K562 (cell line): ENCODE data around the gene FAM184B. TPM values are rescaled to one million over a fixed set of nuclear protein-coding genes. Genes with fewer than 3 reads are reported as not detected.

Experiments
- ATAC-seq: fragments of 200-7000 bp; cut with Tn5 transposase; 3 replicates; pipeline ENCODE4 v1.9.1; 2020; ENCODE audit warnings: moderate library complexity
- BruUV-seq: library from RNA; stranded (reverse); fragments of 400-500 nt; replicated peaks from 2 replicates; lab custom pipeline; 2021; lab: Mats Ljungman, UMichigan
- CTCF ChIA-PET: fragments of 300-600 bp; formaldehyde crosslinking; extraction: SDS; loops from one replicate; lab custom pipeline; 2021; ENCODE audit warnings: low intra/inter-chr PET ratio; lab: Yijun Ruan, JAX
- POLR2A ChIA-PET: fragments of 300-600, 350-650 bp; sonication (Branson Sonifier 250); formaldehyde crosslinking; extraction: SDS; loops from one replicate; lab custom pipeline; 2021; ENCODE audit warnings: antibody characterized with exemption, inconsistent platforms; lab: Yijun Ruan, JAX
- DNase-seq, 4 experiments: peaks; one replicate each; pipeline versions ENCODE4 v3.0.0 to v3.0.0-alpha.2; 2011 to 2018; ENCODE audit warnings: low spot score in 3 of 4, mixed read lengths in 3 of 4; ENCODE audit errors: extremely low read depth in 1 of 4
- FAIRE-seq: peaks from 2 replicates; lab custom pipeline; 2011; peaks lifted over from hg19 to GRCh38; lab: Jason Lieb, UNC
- H2AFZ ChIP-seq: 2 replicates; pipeline ENCODE4 v1.6.0; 2011; ENCODE audit warnings: low read depth, low read length, control low read depth, inconsistent platforms
- H3K27ac ChIP-seq: fragments of 200-600 bp; 3 replicates; pipeline ENCODE4 v1.8.0; 2011; ENCODE audit warnings: low read depth, mild to moderate bottlenecking, control low read depth, inconsistent platforms, low read length, moderate library complexity, mixed read lengths; ENCODE audit errors: extremely low read depth
- H3K27me3 ChIP-seq, 2 experiments: fragments of 300-600 bp in 1 of 2; 2 replicates in 1 of 2; 3 replicates in 1 of 2; pipeline versions ENCODE4 v1.6.0 to v1.8.0; 2011; ENCODE audit warnings: inconsistent platforms in 2 of 2, low read length in 2 of 2, mild to moderate bottlenecking in 1 of 2, mixed read lengths in 1 of 2, moderate library complexity in 1 of 2; ENCODE audit not compliant: control insufficient read depth in 2 of 2, insufficient read depth in 2 of 2
- H3K36me3 ChIP-seq: fragments of 300-600 bp; 3 replicates; pipeline ENCODE4 v1.8.0; 2011; ENCODE audit warnings: mild to moderate bottlenecking, low read length, inconsistent platforms; ENCODE audit not compliant: control insufficient read depth, insufficient read depth
- H3K4me1 ChIP-seq, 2 experiments: fragments of 200-600 bp in 1 of 2; replicated peaks in 1 of 2; 2 replicates in 1 of 2; 3 replicates in 1 of 2; pipeline versions ENCODE4 v1.5.1 to v1.8.0; 2011; ENCODE audit warnings: inconsistent platforms in 2 of 2, low read length in 2 of 2, mild to moderate bottlenecking in 1 of 2, mixed read lengths in 1 of 2, moderate library complexity in 1 of 2; ENCODE audit not compliant: control insufficient read depth in 2 of 2, insufficient read depth in 2 of 2
- H3K4me2 ChIP-seq: 2 replicates; pipeline ENCODE4 v1.6.1; 2011; ENCODE audit warnings: low read length, control low read depth, inconsistent platforms, mixed read lengths; ENCODE audit not compliant: insufficient read depth
- H3K4me3 ChIP-seq: fragments of 200-600 bp; sonication (generic), shearing (Covaris generic); 2 replicates; pipeline ENCODE4 v1.5.1; 2016; ENCODE audit warnings: control low read depth, inconsistent platforms
- H3K79me2 ChIP-seq: fragments of 200-600 bp; 3 replicates; pipeline ENCODE4 v1.8.0; 2011; ENCODE audit warnings: low read length, inconsistent platforms; ENCODE audit not compliant: control insufficient read depth, insufficient read depth
- H3K9ac ChIP-seq, 2 experiments: 2 replicates each; pipeline versions ENCODE4 v1.6.0 to v1.6.1; 2011; ENCODE audit warnings: low read depth in 2 of 2, low read length in 2 of 2, control low read depth in 1 of 2, inconsistent platforms in 1 of 2, mild to moderate bottlenecking in 1 of 2, mixed read lengths in 1 of 2; ENCODE audit not compliant: insufficient read depth in 1 of 2
- H3K9me1 ChIP-seq: one replicate; pipeline ENCODE4 v1.6.0; 2011; ENCODE audit warnings: inconsistent platforms, mild to moderate bottlenecking, low read length, moderate library complexity; ENCODE audit not compliant: control insufficient read depth, insufficient read depth
- H3K9me3 ChIP-seq: replicated peaks from 2 replicates; pipeline ENCODE4 v1.5.1; 2011; ENCODE audit warnings: low read depth, low read length, inconsistent platforms; ENCODE audit not compliant: control insufficient read depth, insufficient read depth
- H4K20me1 ChIP-seq: replicated peaks from 2 replicates; pipeline ENCODE4 v1.6.1; 2011; ENCODE audit warnings: low read length, inconsistent platforms, mixed read lengths; ENCODE audit not compliant: control insufficient read depth, insufficient read depth
- BRCA1 ChIP-seq, 2 experiments: fragments of 450-650 bp in 1 of 2; sonication (generic) in 1 of 2; formaldehyde crosslinking in 1 of 2; IDR thresholded peaks; 2 replicates each; pipeline versions ENCODE4 v1.5.0 to v1.6.1; 2017 to 2020; ENCODE audit warnings: mild to moderate bottlenecking in 1 of 2, missing genetic modification reagents in 1 of 2
- PRDM10 ChIP-seq: fragments of 450-650 bp; IDR thresholded peaks from 2 replicates; pipeline ENCODE4 v1.6.1; 2018; ENCODE audit not compliant: partially characterized antibody
- ZNF609 ChIP-seq: sonication (generic); formaldehyde crosslinking; IDR thresholded peaks from 2 replicates; pipeline ENCODE4 v1.8.1; 2023; ENCODE audit warnings: missing genetic modification reagents, mild to moderate bottlenecking, borderline replicate concordance
- WGBS: fragments of 100-300 bp; shearing (Covaris generic); methylation state at CpG from one replicate; pipeline ENCODE4 v1.1.6; 2016; ENCODE audit warnings: low coverage, mixed read lengths; ENCODE audit not compliant: insufficient coverage; ENCODE audit errors: missing lambda C conversion rate; 5-methylcytosine and 5-hydroxymethylcytosine counted together
- in situ Hi-C: fragments of 300-500 bp; cut with MboI; formaldehyde crosslinking; loops from 4 replicates; pipeline ENCODE4 v1.15.0; 2018; ENCODE audit warnings: inconsistent platforms, mixed read lengths
- intact Hi-C: fragments of 100-400 bp; cut with micrococcal nuclease; formaldehyde crosslinking; loops from 2 replicates; pipeline ENCODE4 v1.14.2; 2022
- polyA plus RNA-seq, 8 experiments: library from polyadenylated mRNA; depleted of rRNA in 4 of 8; stranded (reverse) in 5 of 8; unstranded in 3 of 8; fragments of >200 nt; fragmentation: Nextera tagmentation in 2 of 8; fragmentation: Illumina TruSeq in 1 of 8; extraction: Ambion mirVana in 2 of 8; extraction: Trizol in 1 of 8; gene quantifications; 2 replicates each; pipeline versions ENCODE4 v1.2.1 to v1.2.3, GENCODE V29; 2011 to 2014; ENCODE audit warnings: inconsistent platforms in 1 of 8, missing spikeins in 1 of 8
- total RNA-seq, 7 experiments: library from RNA; depleted of rRNA in 6 of 7; stranded (reverse); fragments of >200 nt in 6 of 7; fragmentation: Illumina TruSeq in 2 of 7; extraction: Trizol in 2 of 7; gene quantifications; 2 replicates each; pipeline versions ENCODE4 v1.2.1 to v1.2.3, GENCODE V29; 2011 to 2021; ENCODE audit warnings: low replicate concordance in 1 of 7

FAM184B gene
- total and polyA plus RNA-seq, 9 of the 15 experiments (the other 6 are each of a cell fraction or from before 2014, with no cell fraction given), result not detected

GRCh38 chr4:17723648-17724047 is 57.8 kb downstream of the FAM184B start:
- Histone ChIP-seq H3K27me3 (peaks cover under 1 to 21% of the 10 kb centered on the region in 2 experiments; a peak in 3 of 5 replicates), H3K9me1 (no peaks in the 10 kb centered on the region), H3K9ac (no peak overlapping the region), H3K27ac (no peak overlapping the region), H2AFZ (peak overlapping the region; percentile 41; the same call in 1 of the 2 replicates), H3K4me3 (no peak overlapping the region), H3K9me3 (no peaks in the 10 kb centered on the region), H3K4me1 (no peaks in the 10 kb centered on the region), H4K20me1 (no peaks in the 10 kb centered on the region), H3K36me3 (no peaks in the 10 kb centered on the region), H3K4me2 (no peak overlapping the region), H3K79me2 (no peaks in the 10 kb centered on the region)
- TF ChIP-seq ZNF609 (CRISPR knock-in tag) (no peak), PRDM10 (peak; percentile 68), BRCA1 (IDR thresholded peaks at IDR 0.05) (no peak), BRCA1 (CRISPR knock-in tag; IDR thresholded peaks at IDR 0.05) (no peak)
- no TSS peak for BruUV-seq
- ChIA-PET POLR2A (interaction anchor here (0.7 kb wide), 1 partner anchor 86 kb away, joined by 3 read pairs; no protein-coding TSS in a partner anchor), CTCF (no interaction called here)
- no peak for DNase-seq
- no peak for ATAC-seq
- FAIRE-seq, result no peak
- WGBS, result 4% methylated on average over 7 of the region's 7 CpGs
- intact Hi-C loops, result no loop called here
- in situ Hi-C loops, result no loop called here
